ENCODE measurements around the gene AFF3. TPM values are rescaled to one million over a fixed set of nuclear protein-coding genes. Genes with fewer than 3 reads are reported as not detected.
"Not testable (repeated sequence)": the region's sequence is repeated elsewhere in the genome, so short reads cannot be mapped to it uniquely, and the experiment has no call there.

AFF3 gene
- total RNA-seq, 2 experiments from 2014 or later = 3.1 to 3.5 TPM

- CTCF ChIA-PET = no interaction called here
- Mint-ChIP-seq H3K4me3 (no peak overlapping the region), H3K36me3 (ENCODE audit: low read depth) (no peaks in the 10 kb centered on the region), H3K27me3 (no peaks in the 10 kb centered on the region), H3K9me3 (no peaks in the 10 kb centered on the region), H3K4me1 (ENCODE audit: low read depth) (no peaks in the 10 kb centered on the region), H3K27ac (no peak overlapping the region)
- TF ChIP-seq, protein P1, sequence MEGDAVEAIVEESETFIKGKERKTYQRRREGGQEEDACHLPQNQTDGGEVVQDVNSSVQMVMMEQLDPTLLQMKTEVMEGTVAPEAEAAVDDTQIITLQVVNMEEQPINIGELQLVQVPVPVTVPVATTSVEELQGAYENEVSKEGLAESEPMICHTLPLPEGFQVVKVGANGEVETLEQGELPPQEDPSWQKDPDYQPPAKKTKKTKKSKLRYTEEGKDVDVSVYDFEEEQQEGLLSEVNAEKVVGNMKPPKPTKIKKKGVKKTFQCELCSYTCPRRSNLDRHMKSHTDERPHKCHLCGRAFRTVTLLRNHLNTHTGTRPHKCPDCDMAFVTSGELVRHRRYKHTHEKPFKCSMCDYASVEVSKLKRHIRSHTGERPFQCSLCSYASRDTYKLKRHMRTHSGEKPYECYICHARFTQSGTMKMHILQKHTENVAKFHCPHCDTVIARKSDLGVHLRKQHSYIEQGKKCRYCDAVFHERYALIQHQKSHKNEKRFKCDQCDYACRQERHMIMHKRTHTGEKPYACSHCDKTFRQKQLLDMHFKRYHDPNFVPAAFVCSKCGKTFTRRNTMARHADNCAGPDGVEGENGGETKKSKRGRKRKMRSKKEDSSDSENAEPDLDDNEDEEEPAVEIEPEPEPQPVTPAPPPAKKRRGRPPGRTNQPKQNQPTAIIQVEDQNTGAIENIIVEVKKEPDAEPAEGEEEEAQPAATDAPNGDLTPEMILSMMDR (IDR thresholded peaks at IDR 0.05) = no peak
- intact Hi-C loops (cut with micrococcal nuclease) = no loop called here
- no peak for ATAC-seq
- DNase-seq = no peak
- POLR2A ChIA-PET = no interaction called here
These were observed 188.6 kb downstream of the AFF3 start for GRCh38 chr2:99953750-99954149.

DNA sequence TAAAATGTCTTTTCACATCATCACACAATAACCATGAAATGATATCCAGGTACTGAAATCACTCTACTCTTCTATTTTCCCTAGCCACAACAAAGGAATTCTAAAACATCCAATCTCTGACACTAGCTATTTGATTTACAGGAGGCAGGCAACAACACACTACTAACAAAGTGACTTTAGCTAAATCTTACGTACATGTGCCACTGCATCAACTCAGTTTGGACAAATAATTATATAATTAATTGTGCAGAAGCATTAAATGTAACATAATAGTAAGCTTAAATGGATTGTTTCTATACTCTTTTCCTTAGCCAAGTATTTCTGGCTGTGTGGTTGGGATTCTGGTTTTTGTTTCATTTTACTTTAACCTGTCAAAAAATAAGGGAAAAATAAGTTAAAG, 192.4 kb downstream of the AFF3 start:
- ATAC-seq (no peak), DNase-seq (no peak)
- TF ChIP-seq, protein P1 (IDR thresholded peaks at IDR 0.05) = no peak
- Mint-ChIP-seq H3K4me3 (no peak overlapping the region), H3K27ac (no peak overlapping the region), H3K9me3 (no peaks in the 10 kb centered on the region), H3K36me3 (ENCODE audit: low read depth) (no peaks in the 10 kb centered on the region), H3K27me3 (no peaks in the 10 kb centered on the region), H3K4me1 (ENCODE audit: low read depth) (no peaks in the 10 kb centered on the region)
- CTCF ChIA-PET = no interaction called here
- intact Hi-C loops (cut with micrococcal nuclease) = no loop called here
- POLR2A ChIA-PET = no interaction called here

DNA sequence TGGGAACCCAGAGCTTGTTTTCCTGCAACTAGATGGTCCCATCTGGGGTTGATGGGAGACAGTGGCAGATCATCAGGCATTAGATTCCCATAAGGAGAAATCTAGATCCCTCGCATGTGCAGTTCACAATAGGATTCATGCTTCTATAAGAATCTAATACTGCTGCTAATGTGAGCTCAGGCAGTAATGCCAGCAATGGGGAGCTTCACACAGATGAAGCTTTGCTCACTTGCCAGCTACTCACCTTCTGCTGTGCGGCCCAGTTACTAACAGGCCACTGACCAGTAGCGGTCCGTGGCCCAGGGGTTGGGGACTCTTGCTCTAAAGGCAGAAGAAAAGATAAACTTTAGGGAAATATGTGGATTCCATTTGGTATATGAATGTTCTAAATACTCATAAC, 192.9 kb downstream of the AFF3 start:
- Mint-ChIP-seq H3K27me3 (no peaks in the 10 kb centered on the region), H3K9me3 (no peaks in the 10 kb centered on the region), H3K36me3 (ENCODE audit: low read depth) (no peaks in the 10 kb centered on the region), H3K27ac (no peak overlapping the region), H3K4me3 (no peak overlapping the region), H3K4me1 (ENCODE audit: low read depth) (no peaks in the 10 kb centered on the region)
- ATAC-seq = no peak
- TF ChIP-seq, protein P1 (IDR thresholded peaks at IDR 0.05) = no peak
- ChIA-PET CTCF (no interaction called here), POLR2A (no interaction called here)
- no peak for DNase-seq
- intact Hi-C loops (cut with micrococcal nuclease) = no loop called here

DNA sequence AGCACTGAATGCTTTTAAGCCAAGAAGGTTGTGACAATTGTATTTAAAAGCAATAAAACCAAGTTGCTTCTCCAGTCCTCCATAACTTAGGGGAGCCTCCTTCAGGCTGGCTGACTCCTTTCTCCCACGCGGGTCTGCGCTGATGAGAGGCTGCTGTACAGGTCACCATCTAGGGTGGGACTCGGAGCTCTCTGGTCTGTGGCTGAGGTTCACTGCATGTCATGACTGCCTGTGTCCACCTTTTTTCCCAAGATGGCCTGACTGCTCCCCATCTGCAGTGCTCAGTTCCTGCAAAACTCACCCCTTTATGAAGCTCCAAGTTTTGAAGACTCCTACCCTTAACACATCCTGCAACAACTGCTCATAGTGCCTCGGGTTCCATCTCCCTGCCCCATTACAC, 194.4 kb downstream of the AFF3 start:
- Mint-ChIP-seq H3K27me3 (no peaks in the 10 kb centered on the region), H3K36me3 (ENCODE audit: low read depth) (no peaks in the 10 kb centered on the region), H3K4me3 (no peak overlapping the region), H3K27ac (no peak overlapping the region), H3K4me1 (ENCODE audit: low read depth) (no peaks in the 10 kb centered on the region), H3K9me3 (no peaks in the 10 kb centered on the region)
- TF ChIP-seq, protein P1 (IDR thresholded peaks at IDR 0.05) = no peak
- ATAC-seq = no peak
- no peak for DNase-seq
- ChIA-PET CTCF (no interaction called here), POLR2A (no interaction called here)
- intact Hi-C loops (cut with micrococcal nuclease) = no loop called here

DNA sequence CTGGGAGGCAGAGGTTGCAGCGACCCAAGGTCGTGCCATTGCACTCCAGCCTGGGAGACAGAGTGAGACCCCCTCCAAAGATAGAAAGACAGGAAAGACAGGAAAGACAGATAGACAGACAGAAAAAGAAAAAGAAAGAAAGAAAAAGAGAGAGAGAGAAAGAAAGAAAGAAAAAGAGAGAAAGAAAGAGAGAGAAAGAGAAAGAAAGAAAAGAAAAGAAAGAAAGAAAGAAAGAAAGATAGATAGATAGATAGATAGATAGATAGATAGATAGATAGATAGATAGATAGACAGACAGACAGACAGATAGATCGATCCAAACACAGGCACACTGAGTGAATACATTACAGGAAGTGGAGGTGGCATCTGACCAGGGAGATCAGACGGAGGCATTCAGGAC, 195.0 kb downstream of the AFF3 start:
- CTCF ChIA-PET = not testable (repeated sequence)

More for the DNA sequence above, 195.0 kb downstream of the AFF3 start:
- TF ChIP-seq, protein P1 (IDR thresholded peaks at IDR 0.05) = peak; percentile 33
- H3K27ac Mint-ChIP-seq; intact Hi-C loops (cut with micrococcal nuclease); ATAC-seq; H3K4me1 Mint-ChIP-seq (ENCODE audit: low read depth); H3K36me3 Mint-ChIP-seq (ENCODE audit: low read depth); H3K27me3 Mint-ChIP-seq; POLR2A ChIA-PET; H3K4me3 Mint-ChIP-seq; DNase-seq; H3K9me3 Mint-ChIP-seq: not testable (repeated sequence)

Measured in activated CD8-positive, alpha-beta T cell treated with anti-CD3 and anti-CD28 coated beads for 36 hours (primary cell).